GM15510 (cell line): Measurements from ENCODE around the gene ACTL10.

Experiments
- POLR2A ChIP-seq: IDR thresholded peaks from 3 replicates; pipeline ENCODE4 v1.6.1; 2011; ENCODE audit warnings: borderline replicate concordance; ENCODE audit not compliant: insufficient read length; ENCODE audit errors: extremely low read depth

ACTL10 gene

GRCh38 chr20:33710681-33711445 is 44.1 kb downstream of the ACTL10 start:
- TF ChIP-seq POLR2A = no peak

GRCh38 chr20:33711446-33711738 is 44.6 kb downstream of the ACTL10 start:
- TF ChIP-seq POLR2A = no peak

- TF ChIP-seq POLR2A = no peak
Measured at GRCh38 chr20:33713865-33714367, 47.2 kb downstream of the ACTL10 start.

- no peak for TF ChIP-seq POLR2A
Measured at GRCh38 chr20:33716498-33716897, 49.8 kb downstream of the ACTL10 start.
